Right lobe of liver (tissue), 6 donors: ENCODE data around the gene NIPAL1. TPM values are rescaled to one million over a fixed set of nuclear protein-coding genes. Genes with fewer than 3 reads are reported as not detected.

Experiments
- ATAC-seq, 4 donors: fragments of 200-7000 bp; cut with Tn5 transposase; one replicate each; pipeline ENCODE4 v1.9.1; 2020; ENCODE audit warnings: mild to moderate bottlenecking in 4 of 4, moderate library complexity in 4 of 4
- DNase-seq, 3 donors: peaks; one replicate each; pipeline ENCODE4 v3.0.0-alpha.2; 2020
- H3K27ac ChIP-seq, 3 donors: fragments of 200-600 bp; one replicate each; pipeline ENCODE4 v1.8.0; 2022
- H3K27me3 ChIP-seq, 2 donors: fragments of 200-600 bp; one replicate each; pipeline ENCODE4 v1.8.0; 2022
- H3K36me3 ChIP-seq, 4 donors: fragments of 200-600 bp; sonication (generic) in 1 of 4; one replicate each; pipeline versions ENCODE4 v1.5.1 to v1.8.0; 2017 to 2022; ENCODE audit warnings: control low read depth in 1 of 4
- H3K4me1 ChIP-seq, 4 donors: fragments of 200-600 bp; sonication (generic) in 1 of 4; one replicate each; pipeline versions ENCODE4 v1.5.1 to v1.8.0; 2017 to 2022; ENCODE audit warnings: control low read depth in 1 of 4
- H3K4me3 ChIP-seq, 3 donors: fragments of 200-600 bp; one replicate each; pipeline ENCODE4 v1.8.0; 2022
- H3K9me3 ChIP-seq, 4 donors: fragments of 200-600 bp; sonication (generic) in 1 of 4; one replicate each; pipeline versions ENCODE4 v1.5.1 to v1.8.0; 2017 to 2022; ENCODE audit warnings: control low read depth in 1 of 4
- POLR2A ChIP-seq: fragments of 450-650 bp; IDR thresholded peaks from one replicate; pipeline ENCODE4 v1.6.1; 2017; ENCODE audit warnings: antibody characterized with exemption, mild to moderate bottlenecking
- WGBS: methylation state at CpG from one replicate; pipeline ENCODE4 v1.1.6; 2018; ENCODE audit warnings: low coverage, low lambda C conversion rate; ENCODE audit not compliant: insufficient coverage; ENCODE audit errors: missing lambda C conversion rate; 5-methylcytosine and 5-hydroxymethylcytosine counted together
- intact Hi-C, 2 donors: fragments of 100-400 bp; cut with DNase I; formaldehyde crosslinking; loops; one replicate each; pipeline versions ENCODE4 v1.11.2 to v1.14.1; 2022
- total RNA-seq, 6 experiments: library from RNA; depleted of rRNA in 2 of 6; stranded (reverse); fragments of >200 nt in 2 of 6; fragmentation: NEBNext Ultra II Directional in 3 of 6; extraction: Animal tissue kit (Norgen Biotek cat#: 25700) in 3 of 6; gene quantifications; one replicate each; pipeline versions ENCODE4 v1.1.0 to v1.2.4, GENCODE V29; 2016 to 2023
- TF ChIP-seq, protein P1 (sequence below), 4 donors: fragments of 200-600 bp in 3 of 4; fragments of 450-650 bp in 1 of 4; IDR thresholded peaks; one replicate each; pipeline versions ENCODE4 v1.5.1 to v1.8.0; 2016 to 2022; ENCODE audit warnings: antibody characterized with exemption in 4 of 4, mild to moderate bottlenecking in 2 of 4
- donor health status: DM: no; HTN: yes; CAD: no.
- donor health status: DM: no; HTN: no; CAD: no.
- donor health status: DM: no; HTN: no; CAD: no.
- donor health status: DM: no; HTN: yes; CAD: no.
- donor health status: DM: no; HTN: yes; CAD: no.

NIPAL1 gene
- total RNA-seq, 6 experiments from 2014 or later: 4.8 to 11.9 (median 7.6) TPM

- Histone ChIP-seq H3K4me3 (no peak overlapping the region), H3K27me3 (no peaks in the 10 kb centered on the region), H3K27ac (no peak overlapping the region), H3K9me3 (no peaks in the 10 kb centered on the region), H3K4me1 (peaks cover 0 to 28% (median 8%) of the 10 kb centered on the region in 4 donors), H3K36me3 (no peaks in the 10 kb centered on the region)
- intact Hi-C loops: no loop called here
- TF ChIP-seq, protein P1, sequence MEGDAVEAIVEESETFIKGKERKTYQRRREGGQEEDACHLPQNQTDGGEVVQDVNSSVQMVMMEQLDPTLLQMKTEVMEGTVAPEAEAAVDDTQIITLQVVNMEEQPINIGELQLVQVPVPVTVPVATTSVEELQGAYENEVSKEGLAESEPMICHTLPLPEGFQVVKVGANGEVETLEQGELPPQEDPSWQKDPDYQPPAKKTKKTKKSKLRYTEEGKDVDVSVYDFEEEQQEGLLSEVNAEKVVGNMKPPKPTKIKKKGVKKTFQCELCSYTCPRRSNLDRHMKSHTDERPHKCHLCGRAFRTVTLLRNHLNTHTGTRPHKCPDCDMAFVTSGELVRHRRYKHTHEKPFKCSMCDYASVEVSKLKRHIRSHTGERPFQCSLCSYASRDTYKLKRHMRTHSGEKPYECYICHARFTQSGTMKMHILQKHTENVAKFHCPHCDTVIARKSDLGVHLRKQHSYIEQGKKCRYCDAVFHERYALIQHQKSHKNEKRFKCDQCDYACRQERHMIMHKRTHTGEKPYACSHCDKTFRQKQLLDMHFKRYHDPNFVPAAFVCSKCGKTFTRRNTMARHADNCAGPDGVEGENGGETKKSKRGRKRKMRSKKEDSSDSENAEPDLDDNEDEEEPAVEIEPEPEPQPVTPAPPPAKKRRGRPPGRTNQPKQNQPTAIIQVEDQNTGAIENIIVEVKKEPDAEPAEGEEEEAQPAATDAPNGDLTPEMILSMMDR (IDR thresholded peaks at IDR 0.05): no peak
- TF ChIP-seq POLR2A: no peak
- DNase-seq: no peak
- ATAC-seq: no peak
Measured at GRCh38 chr4:48039561-48039960, 23.0 kb downstream of the NIPAL1 start.

- no peak for TF ChIP-seq POLR2A
- TF ChIP-seq, protein P1 (IDR thresholded peaks at IDR 0.05): no peak
- H3K4me3 ChIP-seq: no peak overlapping the region
- H3K27ac ChIP-seq: no peak overlapping the region
- 100% methylated on average over 4 of the region's 4 CpGs for WGBS
- no peaks in the 10 kb centered on the region for H3K36me3 ChIP-seq
- DNase-seq: no peak
- no peaks in the 10 kb centered on the region for H3K9me3 ChIP-seq
- H3K27me3 ChIP-seq: no peaks in the 10 kb centered on the region
- peaks cover 0 to 28% (median 8%) of the 10 kb centered on the region in 4 donors for H3K4me1 ChIP-seq
- intact Hi-C loops: no loop called here
- no peak for ATAC-seq
Measured at GRCh38 chr4:48041535-48042137, 25.1 kb downstream of the NIPAL1 start.

GRCh38 chr4:48042979-48043461 is 26.4 kb downstream of the NIPAL1 start:
- Histone ChIP-seq H3K9me3 (no peaks in the 10 kb centered on the region), H3K4me1 (peaks cover 0 to 40% (median 13%) of the 10 kb centered on the region in 4 donors), H3K27me3 (no peaks in the 10 kb centered on the region), H3K27ac (peak overlapping the region; percentile 31 to 73 (median 69)), H3K4me3 (peak overlapping the region in 1 of 3 donors; percentile 8), H3K36me3 (no peaks in the 10 kb centered on the region)
- intact Hi-C loops: no loop called here
- TF ChIP-seq, protein P1 (IDR thresholded peaks at IDR 0.05): no peak
- TF ChIP-seq POLR2A: no peak
- peak; percentile 58 to 84 (median 68) for ATAC-seq
- 21% methylated on average over 3 of the region's 3 CpGs for WGBS
- DNase-seq: no peak

DNA sequence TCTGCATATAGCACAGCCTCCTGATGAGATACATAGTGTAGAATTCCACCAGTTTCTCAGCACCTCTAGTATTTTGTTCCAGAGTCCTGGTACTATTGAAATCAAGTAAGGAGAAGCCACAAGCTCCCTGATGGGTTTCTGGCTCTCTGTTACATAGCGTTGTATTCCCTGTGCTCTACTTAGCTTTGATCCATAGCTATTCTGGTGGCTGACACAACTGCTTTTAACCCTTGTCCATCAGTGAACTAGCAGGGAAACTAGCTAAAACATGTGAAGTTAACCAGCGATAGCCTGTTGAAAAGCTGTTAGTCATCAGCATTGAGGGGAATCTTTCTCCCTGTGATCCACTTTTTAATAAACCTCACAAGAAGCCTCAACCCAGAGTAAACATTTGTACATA is 26.9 kb downstream of the NIPAL1 start:
- Histone ChIP-seq H3K27ac (peak overlapping the region; percentile 27 to 73 (median 69)), H3K4me1 (peaks cover 0 to 40% (median 15%) of the 10 kb centered on the region in 4 donors), H3K9me3 (no peaks in the 10 kb centered on the region), H3K4me3 (no peak overlapping the region), H3K36me3 (no peaks in the 10 kb centered on the region), H3K27me3 (no peaks in the 10 kb centered on the region)
- TF ChIP-seq, protein P1 (IDR thresholded peaks at IDR 0.05): no peak
- ATAC-seq (peak in 2 of 4 donors; percentile 1 to 6), DNase-seq (no peak)
- intact Hi-C loops: no loop called here
- 62% methylated on average over 2 of the region's 2 CpGs for WGBS
